Stomach (tissue), 9 donors: Measurements from ENCODE around the gene ALPG. TPM values are rescaled to one million over a fixed set of nuclear protein-coding genes. Genes with fewer than 3 reads are reported as not detected.
"Not testable (repeated sequence)": the region's sequence is repeated elsewhere in the genome, so short reads cannot be mapped to it uniquely, and the experiment has no call there.

ENCODE experiments used
- DNase-seq, 2 donors: peaks; one replicate each; pipeline versions ENCODE4 v3.0.0 to v3.0.0-alpha.2; 2013 to 2019
- H3K27ac ChIP-seq, 5 donors: fragments of 200-600 bp in 4 of 5; sonication (generic) in 4 of 5; one replicate each; pipeline ENCODE4 v1.5.1; 2013 to 2019; ENCODE audit warnings: mild to moderate bottlenecking in 1 of 5, moderate library complexity in 1 of 5
- H3K27me3 ChIP-seq, 3 donors: fragments of 200-600 bp; sonication (generic); one replicate each; pipeline ENCODE4 v1.5.1; 2017 to 2019; ENCODE audit warnings: mixed run types in 1 of 3
- H3K36me3 ChIP-seq, 4 donors: fragments of 200-600 bp; sonication (generic); 1 replicate in 3 of 4; 2 replicates in 1 of 4; pipeline ENCODE4 v1.5.1; 2016 to 2019
- H3K4me1 ChIP-seq, 4 donors: fragments of 200-600 bp; sonication (generic); one replicate each; pipeline ENCODE4 v1.5.1; 2016 to 2019
- H3K4me3 ChIP-seq, 4 donors: fragments of 200-600 bp; sonication (generic) in 3 of 4; one replicate each; pipeline ENCODE4 v1.5.1; 2016 to 2019; ENCODE audit warnings: mild to moderate bottlenecking in 1 of 4
- H3K9me3 ChIP-seq, 4 donors: fragments of 200-600 bp; sonication (generic); one replicate each; pipeline ENCODE4 v1.5.1; 2016 to 2019
- CTCF ChIP-seq, 7 experiments: fragments of 450-650 bp in 4 of 7; fragments of 200-600 bp in 3 of 7; sonication (generic) in 3 of 7; IDR thresholded peaks; one replicate each; pipeline ENCODE4 v1.5.1; 2016 to 2019; ENCODE audit warnings: antibody characterized with exemption in 7 of 7, control low read depth in 2 of 7, mild to moderate bottlenecking in 1 of 7
- EP300 ChIP-seq: sonication (generic); formaldehyde crosslinking; IDR thresholded peaks from one replicate; pipeline ENCODE4 v1.6.1; 2017; ENCODE audit warnings: antibody characterized with exemption
- POLR2A ChIP-seq, 4 donors: fragments of 450-650 bp; IDR thresholded peaks; one replicate each; pipeline ENCODE4 v1.6.1; 2016; ENCODE audit warnings: antibody characterized with exemption in 4 of 4, control low read depth in 2 of 4, mild to moderate bottlenecking in 1 of 4, moderate library complexity in 1 of 4
- POLR2AphosphoS5 ChIP-seq, 3 donors: sonication (generic); formaldehyde crosslinking; IDR thresholded peaks; one replicate each; pipeline ENCODE4 v1.6.1; 2016; ENCODE audit warnings: antibody characterized with exemption in 3 of 3
- WGBS, 5 donors: extraction: QIAGEN DNeasy Blood & Tissue Kit in 3 of 5; methylation state at CpG; one replicate each; pipeline versions ENCODE4 v1.1.5 to v1.1.7; 2013 to 2018; 5-methylcytosine and 5-hydroxymethylcytosine counted together
- intact Hi-C: fragments of 100-400 bp; cut with DNase I; formaldehyde crosslinking; loops from one replicate; pipeline ENCODE4 v1.15.1; 2023; ENCODE audit warnings: low total_unique reads
- polyA plus RNA-seq, 3 donors: library from polyadenylated mRNA; stranded (reverse); fragments of 200-250 nt; gene quantifications; one replicate each; pipeline ENCODE4 v1.2.3, GENCODE V29; 2013
- total RNA-seq, 5 donors: library from RNA; depleted of rRNA; stranded (reverse); fragments of >200 nt; gene quantifications; one replicate each; pipeline versions ENCODE4 v1.1.0 to v1.2.3, GENCODE V29; 2014 to 2016
- donor health status: healthy with polysubstance abuse.
- donor health status: Bipolar disorder and iron deficiency.
- donor health status: healthy.

The ALPG gene
- total and polyA plus RNA-seq, 8 donors = not detected

- WGBS, 5 donors = 85 to 92% (median 91%) methylated on average over 10 of the region's 10 CpGs
- Histone ChIP-seq H3K36me3 (no peaks in the 10 kb centered on the region), H3K4me3 (no peak overlapping the region), H3K9me3 (peaks cover 0 to 18% (median 7%) of the 10 kb centered on the region in 4 donors), H3K27me3 (peaks cover 27 to 82% (median 45%) of the 10 kb centered on the region in 3 donors), H3K27ac (no peak overlapping the region), H3K4me1 (peaks cover 25 to 34% (median 30%) of the 10 kb centered on the region in 4 donors)
- TF ChIP-seq POLR2A (IDR thresholded peaks at IDR 0.05) (no peak), EP300 (no peak), CTCF (IDR thresholded peaks at IDR 0.05) (no peak), POLR2AphosphoS5 (IDR thresholded peaks at IDR 0.05) (no peak)
- intact Hi-C loops = no loop called here
- DNase-seq = no peak
These were observed 15.4 kb downstream of the ALPG start for GRCh38 chr2:232422051-232422450.

- peaks cover 27 to 73% (median 36%) of the 10 kb centered on the region in 3 donors for H3K27me3 ChIP-seq
- DNase-seq, H3K4me3 ChIP-seq, H3K36me3 ChIP-seq, intact Hi-C loops, H3K27ac ChIP-seq: not testable (repeated sequence)
- WGBS, 5 donors = 37 to 55% (median 40%) methylated on average over 3 of the region's 3 CpGs
- H3K4me1 ChIP-seq = peaks cover 25 to 34% (median 30%) of the 10 kb centered on the region in 4 donors
- H3K9me3 ChIP-seq = peaks cover 0 to 18% (median 7%) of the 10 kb centered on the region in 4 donors
These were observed 16.4 kb downstream of the ALPG start for GRCh38 chr2:232422996-232423395.

GRCh38 chr2:232423407-232423806 lies 16.8 kb downstream of the ALPG start:
- H3K27ac ChIP-seq, H3K4me3 ChIP-seq, DNase-seq, intact Hi-C loops, H3K36me3 ChIP-seq: not testable (repeated sequence)
- H3K9me3 ChIP-seq = peaks cover 0 to 18% (median 7%) of the 10 kb centered on the region in 4 donors
- WGBS, 5 donors = 29 to 47% (median 41%) methylated on average over 6 to 7 of the region's 7 CpGs
- peaks cover 27 to 69% (median 32%) of the 10 kb centered on the region in 3 donors for H3K27me3 ChIP-seq
- H3K4me1 ChIP-seq = peaks cover 24 to 29% (median 28%) of the 10 kb centered on the region in 4 donors

GRCh38 chr2:232431705-232432590 lies 25.3 kb downstream of the ALPG start:
- no peak for DNase-seq
- intact Hi-C loops = no loop called here

More at GRCh38 chr2:232431705-232432590, 25.3 kb downstream of the ALPG start:
- no peak overlapping the region for H3K27ac ChIP-seq
- no peaks in the 10 kb centered on the region for H3K9me3 ChIP-seq
- H3K36me3 ChIP-seq = no peaks in the 10 kb centered on the region
- H3K4me1 ChIP-seq = no peaks in the 10 kb centered on the region
- TF ChIP-seq POLR2AphosphoS5 (IDR thresholded peaks at IDR 0.05) (no peak), CTCF (IDR thresholded peaks at IDR 0.05) (no peak), POLR2A (IDR thresholded peaks at IDR 0.05) (no peak), EP300 (no peak)
- no peak overlapping the region for H3K4me3 ChIP-seq
- H3K27me3 ChIP-seq = peaks cover 0 to 9% (median 0%) of the 10 kb centered on the region in 3 donors
- WGBS, 5 donors = 80 to 89% (median 85%) methylated on average over 11 to 16 of the region's 16 CpGs
